NCI-H748 (cell line): ENCODE results near the gene AK1.
A peak's percentile ranks its signal among the peaks of the same experiment; 100 is the strongest.

Source experiments
- DNase-seq: peaks from one replicate; lab custom pipeline; 2025; ENCODE audit not compliant: unreplicated experiment; lab: John Stamatoyannopoulos, UW

The AK1 gene

DNA sequence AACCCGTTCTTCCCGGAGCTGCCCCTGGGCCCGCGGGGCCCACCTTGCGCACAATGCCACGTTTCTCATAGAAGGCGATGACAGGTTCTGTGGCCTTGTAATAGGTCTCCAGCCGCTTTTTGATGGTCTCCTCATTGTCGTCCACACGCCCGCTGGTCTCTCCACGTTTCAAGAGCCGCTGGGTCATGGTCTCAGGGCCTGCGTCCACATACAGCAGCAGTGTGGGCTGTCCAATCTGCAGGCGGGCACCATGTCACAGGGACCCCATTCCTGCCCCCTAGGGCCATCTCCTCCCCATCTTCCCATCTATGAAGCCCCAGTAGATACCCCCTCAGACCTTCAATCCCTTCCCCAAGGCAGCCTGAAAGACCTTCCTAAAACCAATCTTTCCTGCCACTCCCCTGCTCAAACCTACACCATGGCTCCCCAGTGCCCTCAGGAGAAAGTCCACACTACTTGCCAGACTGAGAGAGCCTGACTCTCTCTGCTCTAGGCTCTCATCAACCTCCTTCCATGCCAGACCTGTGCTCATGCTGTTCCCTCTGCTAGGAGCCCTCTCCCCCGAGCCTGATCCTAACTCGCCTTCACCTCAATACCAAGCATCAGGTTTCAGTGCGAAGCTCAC, 9.1 kb downstream of the AK1 start:
- no peak for DNase-seq

DNA sequence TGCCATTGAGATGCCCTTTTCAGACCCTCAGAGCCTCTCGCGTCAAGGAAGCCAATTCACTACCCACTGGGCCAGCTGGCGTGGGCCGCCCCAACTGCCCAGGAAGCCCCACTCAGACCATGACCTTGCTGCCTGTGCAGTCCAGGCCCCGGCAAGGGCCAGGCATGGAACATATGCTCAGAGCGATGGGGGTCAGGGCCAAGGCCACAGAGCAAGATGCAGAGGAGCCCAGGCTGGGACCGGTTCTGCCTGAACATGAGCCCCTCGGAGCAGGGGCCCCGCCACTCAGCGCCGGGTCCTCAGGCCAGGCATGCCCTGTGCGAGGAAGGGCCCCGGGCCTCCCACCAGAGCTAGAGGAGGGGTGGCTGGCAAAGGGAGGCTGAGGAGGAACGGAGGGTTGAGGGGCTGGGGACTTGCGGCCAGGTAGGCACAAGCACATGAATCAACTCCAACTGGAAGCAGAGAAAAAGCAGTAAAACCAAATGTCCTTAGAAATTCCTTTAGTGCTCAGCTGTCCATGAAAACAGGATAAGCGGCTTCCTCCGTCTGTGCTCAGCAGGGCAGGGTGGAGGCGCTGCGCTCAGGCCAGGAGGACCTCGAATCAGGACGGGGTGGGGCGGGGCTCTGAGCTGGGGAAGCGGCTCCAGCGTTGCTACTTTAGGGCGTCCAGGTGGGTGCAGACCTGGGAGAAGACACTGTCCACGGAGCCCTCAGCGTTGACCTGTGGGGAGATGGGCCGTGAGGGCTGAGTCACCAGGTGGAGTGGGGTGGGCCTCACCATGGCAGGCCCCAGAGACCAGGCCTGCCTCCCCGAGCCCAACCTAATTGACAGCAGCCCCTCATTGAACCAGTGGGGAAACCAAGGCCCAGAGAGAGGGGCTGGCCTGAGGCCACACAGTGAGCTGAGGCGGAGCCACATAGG, 9.9 kb downstream of the AK1 start:
- DNase-seq = no peak

DNA sequence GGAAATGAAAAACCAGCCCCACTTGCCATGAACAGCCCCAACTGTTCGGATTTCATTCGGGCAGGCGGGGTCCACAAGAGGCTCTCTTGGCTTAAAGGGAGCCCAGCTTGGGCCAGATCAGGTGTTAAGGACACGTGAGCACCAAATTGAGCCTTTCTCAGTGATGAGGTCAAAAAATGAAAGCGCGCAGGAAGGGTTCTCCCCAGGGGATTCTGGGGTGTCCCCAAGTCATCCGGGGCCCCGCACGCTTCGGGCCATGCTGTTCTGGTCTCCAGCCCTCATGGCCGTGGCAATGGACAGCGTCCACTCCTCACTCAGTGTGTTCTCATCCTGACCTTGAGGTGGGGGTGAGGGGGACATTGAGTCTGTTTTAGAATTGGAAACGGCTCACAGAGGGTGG, 10.9 kb downstream of the AK1 start:
- no peak for DNase-seq

DNA sequence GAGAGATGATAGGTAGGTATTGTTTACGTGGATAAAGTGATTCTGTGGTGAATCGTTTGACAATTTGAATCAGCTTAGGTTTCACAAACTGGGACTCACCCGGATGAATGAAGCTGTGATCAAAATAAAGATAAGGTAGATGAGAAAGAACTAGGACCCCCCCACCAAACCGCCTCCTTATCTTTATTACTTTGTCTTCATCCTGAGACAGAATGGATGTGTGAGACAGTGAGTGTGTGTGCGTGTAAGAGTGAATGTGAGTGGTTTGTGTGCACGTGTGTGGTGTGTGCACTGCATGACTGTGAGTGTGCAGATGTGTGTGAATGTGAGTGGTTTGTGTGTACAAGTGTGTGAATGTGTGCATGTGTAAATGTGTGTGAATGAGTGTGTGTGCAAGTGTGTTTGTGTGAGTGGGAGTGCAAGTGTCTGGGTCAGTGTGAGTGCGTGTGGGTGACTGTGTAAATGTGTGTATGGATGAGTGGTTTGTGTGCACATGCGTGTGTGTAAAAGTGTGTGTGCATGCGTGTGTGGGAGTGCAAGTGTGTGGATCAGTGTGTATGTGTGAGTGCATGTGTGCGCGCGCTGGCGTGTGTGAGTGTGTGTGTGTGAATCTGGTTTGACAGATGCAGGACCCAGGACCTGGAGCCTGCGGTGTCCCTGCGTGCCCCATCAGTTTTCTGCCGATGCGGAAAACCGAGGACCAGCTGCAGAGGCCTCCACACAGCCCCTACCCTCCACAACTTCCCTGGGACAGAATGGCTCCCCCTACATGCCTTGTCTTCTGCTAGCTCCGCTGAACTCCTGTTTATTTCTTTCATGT, 11.6 kb downstream of the AK1 start:
- DNase-seq = no peak

DNA sequence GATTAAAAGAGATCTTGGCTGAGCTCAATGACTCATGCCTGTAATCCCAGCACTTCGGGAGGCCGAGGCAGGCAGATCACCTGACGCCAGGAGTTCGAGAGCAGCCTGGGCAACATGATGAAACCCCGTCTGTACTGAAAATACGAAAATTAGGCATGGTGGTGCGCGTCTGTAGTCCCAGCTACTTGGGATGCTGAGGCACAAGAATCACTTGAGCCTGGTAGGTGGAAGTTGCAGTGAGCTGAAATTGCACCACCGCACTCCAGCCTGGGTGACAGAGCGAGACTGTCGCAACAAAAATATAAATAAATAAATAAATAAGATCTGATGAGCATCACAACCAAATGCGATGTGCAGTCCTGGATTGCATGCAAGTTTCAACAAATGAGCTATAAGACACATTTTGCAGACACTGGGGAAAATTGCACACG, 14.3 kb downstream of the AK1 start:
- DNase-seq = no peak

DNA sequence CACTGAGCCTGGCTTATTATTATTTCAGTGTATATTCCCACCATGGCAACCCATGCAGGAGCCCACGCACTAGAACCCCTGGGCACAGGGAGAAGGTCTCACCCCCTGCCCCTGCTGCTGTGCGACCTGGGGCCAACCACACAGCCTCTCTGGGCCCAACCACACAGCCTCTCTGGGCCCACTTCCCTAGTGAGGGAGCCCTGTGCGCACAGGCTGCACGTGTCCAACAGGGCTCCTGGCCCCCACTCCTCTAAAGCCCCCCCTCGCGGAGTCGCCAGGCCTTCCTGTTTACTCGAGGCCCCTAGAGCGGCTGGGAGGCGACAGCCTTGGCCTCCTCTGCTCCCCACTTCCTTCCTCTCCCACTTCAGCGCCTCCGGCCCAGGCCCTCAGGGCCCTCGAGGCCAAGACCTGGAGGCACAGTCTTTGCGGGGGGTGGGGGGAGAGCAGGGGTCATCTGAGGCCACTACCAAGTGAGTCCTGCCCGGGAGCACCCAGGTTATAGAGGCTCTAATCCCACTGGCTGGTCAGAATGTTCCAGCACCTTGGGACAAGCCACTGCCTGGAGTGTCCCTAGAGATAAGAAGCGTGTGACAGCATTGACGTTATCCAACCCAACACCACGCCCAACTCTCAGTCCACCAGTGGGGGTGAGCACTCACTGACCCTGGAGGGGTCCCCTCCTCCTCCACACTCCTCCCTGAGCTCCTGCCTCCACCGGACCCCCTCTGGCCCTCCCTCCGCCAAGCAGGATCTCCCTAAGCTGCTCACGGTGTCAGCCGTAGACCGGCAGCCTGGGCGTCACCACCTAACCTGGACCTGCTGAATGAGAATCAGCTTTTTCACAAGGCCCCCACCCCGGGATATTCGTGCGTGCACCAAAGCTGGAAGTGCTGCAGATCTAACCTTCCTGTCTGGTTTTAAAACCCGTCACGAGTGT, 15.1 kb downstream of the AK1 start:
- DNase-seq = no peak

DNA sequence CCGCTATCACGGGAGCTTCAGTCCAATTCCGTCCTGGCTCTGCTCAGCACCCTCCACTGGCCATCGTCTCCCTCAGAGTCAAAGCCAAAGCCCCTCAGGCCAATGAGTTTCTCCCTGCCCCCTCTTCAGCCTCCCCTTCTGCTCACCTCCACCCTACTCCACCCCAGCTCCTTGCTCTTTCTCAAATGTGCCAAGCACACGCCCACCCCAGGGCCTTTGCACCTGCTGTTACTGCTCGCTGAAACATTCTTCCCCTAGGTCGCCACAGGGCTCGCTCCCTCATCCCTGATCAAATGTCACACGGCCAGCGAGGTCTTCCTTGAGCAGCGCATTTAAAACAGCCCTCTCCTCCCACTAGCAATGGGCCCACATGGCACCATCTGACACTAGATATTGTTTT, 16.7 kb downstream of the AK1 start:
- DNase-seq = no peak

DNA sequence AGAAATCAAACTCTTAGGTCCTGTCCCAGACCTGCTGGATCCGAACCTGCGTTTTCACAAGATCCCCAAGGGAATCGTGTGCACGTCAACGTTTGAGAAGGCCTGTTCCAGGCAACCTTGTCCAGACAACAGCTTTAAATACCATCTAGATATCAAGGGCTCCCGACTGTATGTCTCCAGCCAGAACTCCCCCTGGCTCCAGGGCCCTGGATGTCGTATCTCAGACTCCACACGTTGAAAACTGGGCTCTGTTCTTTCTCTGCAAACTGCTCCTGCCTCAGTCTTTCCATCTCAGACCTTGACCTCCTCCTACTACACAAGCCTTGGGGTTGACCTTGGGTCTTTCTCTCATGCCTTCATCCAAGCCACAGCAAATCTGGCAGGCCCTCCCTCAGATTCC, 17.2 kb downstream of the AK1 start:
- no peak for DNase-seq

DNA sequence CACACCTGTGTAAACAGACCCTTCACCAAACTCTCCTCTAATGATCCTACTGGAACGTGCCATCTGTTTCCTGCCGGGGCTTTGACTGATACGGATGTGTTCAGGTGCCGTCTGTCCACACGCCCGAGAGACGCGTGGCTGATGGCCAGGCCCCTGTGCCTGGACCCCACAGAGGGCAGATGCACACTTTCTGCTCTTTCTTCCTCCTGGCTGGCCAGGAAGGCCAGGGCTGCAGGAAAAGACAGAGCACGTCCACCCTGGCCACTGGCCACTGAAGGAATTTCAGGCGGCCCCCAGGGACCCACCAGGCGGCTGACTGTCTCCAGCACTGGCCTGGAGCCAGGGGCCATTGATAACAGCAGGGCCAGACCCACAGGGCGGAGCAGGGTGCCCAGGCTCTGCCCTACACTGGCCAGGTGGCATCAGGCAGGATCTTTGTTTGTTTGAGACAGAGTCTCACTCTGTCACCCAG, 19.4 kb downstream of the AK1 start:
- DNase-seq = peak; percentile 81

DNA sequence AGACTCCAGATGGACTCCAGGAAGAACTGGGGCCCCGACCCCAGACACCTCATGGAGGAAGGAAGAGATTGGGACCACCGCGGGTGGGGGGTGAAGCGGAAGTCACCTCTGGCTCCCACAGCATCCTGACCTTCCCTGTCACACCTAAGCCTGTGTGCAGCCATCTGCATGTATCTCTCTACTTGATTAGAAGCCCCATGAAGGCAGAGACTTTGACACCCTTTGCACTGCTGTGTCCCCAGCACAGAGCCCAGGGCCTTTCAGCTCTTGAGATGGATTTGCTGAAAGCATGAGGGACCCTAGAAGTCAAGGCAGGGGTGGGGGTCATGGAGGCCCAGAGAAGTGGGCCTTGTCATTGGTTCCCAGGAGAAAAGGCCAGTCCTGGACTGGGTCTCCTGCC, 20.2 kb downstream of the AK1 start:
- no peak for DNase-seq

DNA sequence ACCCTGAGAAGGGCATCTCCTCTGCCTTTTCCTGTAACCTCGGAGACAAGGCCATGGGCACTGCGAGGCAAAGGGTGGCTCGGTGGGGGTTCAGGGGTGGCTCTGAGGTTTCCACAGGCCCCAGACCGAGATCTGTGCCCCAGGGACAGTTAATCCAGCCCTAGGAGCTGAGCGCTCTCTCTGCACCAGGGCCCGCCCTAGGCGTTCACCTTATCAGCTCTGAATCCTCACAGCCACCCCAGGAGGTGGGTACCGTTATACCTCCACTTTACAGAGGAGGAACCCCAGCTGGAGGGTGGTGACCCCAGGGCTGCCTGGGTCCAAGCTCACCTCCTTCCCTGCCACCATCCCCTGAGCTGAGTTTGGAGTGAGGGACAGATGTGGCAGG, 20.8 kb downstream of the AK1 start:
- no peak for DNase-seq

DNA sequence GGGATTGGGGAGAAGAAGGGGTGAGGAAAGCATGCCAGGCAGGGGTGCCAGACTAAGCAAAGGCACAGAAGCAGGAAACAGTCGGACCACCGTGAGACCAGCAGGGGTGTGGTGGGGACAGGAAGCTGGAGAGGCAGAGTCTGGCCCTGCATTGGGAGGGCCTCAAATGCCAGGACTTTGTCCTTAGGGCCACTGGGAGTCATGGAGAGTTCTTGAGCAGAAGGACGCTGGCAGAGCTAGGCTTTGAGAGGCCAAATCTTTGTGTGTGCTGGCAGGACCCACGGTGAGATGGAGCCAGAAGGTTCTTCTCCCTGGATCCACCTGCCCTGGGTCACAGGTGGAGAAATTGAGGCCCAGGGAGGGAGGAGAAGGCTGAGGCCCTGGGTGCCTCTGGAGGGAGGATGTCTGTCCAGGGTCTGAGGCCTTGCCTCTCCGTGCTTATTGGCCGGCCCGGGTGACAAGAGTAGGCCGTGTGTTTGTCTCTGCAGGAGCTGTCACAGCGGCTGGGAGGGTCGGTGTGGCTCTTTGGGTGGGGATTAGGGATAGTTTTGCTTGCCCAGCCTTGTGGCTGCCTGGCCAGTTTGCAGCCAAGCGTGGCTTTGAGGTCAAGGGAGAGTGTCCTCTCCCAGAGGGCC, 21.3 kb downstream of the AK1 start:
- no peak for DNase-seq

DNA sequence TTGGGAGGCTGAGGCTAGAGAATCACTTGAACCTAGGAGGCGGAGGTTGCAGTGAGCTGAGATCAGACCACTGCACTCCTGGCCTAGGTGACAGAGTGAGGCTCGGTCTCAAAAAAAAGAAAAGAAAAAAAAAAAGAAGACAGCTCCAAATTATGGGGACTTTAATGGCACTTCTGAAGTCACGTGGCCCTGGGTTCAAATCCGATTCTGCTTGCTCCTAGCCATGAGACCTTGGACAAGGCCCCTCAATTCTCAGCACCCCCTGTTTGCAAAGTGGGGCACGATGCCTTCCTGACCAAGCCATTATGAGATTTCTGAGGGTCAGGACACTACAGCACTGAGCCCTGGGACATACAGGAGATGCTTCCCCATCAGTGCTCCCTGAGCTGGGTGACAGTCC, 22.0 kb downstream of the AK1 start:
- DNase-seq = no peak

DNA sequence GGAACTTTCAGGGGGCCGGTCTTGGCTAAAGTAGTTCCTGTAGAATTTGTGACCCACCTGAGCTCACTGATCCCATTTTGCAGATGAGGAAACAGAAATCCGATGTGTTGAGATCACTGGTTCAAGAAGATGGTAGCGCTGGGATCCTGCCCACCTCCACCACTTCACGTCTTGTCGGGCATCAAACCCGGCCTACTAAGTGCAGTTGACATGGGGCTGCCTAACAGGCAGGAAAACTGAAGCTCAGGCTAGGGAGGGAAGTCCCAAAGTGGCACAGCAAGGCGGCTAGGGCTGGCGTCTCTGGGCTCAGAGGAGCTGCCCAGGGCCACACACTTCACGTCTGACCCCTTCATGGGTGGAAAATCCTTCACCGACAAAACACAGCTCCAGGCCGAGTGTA, 22.5 kb downstream of the AK1 start:
- DNase-seq = no peak

DNA sequence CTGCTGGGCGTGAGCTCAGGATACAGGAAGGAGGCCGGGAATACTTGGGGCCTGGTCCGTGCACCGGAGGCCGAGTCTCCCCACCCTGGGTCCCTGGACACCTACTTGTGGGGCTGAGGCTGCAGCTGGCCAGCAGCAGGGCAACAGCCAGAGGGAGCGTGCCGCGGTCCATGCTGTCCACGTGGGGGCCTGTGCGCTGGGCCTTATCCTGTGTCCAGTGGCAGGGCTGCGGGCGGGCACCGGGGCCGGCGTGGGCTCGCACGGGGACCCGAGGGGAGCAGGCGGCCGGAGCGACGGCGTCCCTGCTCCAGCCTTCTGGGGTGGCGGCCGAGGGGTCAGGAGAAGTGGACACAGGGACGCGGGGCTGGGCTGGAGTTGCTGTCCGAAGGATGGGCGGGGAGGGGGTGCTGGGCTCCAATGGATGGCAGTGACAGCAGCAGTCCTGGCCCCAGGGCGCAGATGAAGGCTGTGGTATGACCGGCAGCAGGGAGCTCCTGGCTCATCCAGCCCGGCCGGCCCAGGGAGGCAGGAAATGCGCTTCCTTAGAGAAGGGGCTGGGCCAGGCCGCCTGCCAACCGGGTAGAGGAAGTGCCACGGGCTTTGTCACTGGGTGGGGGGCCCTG, 23.2 kb downstream of the AK1 start, which contains the start of gene ENG:
Gene ENG (minus strand): TSS at position 475 of the 623 bp plus-strand sequence. CDS start 303 bp downstream, at position 172.
- no peak for DNase-seq

DNA sequence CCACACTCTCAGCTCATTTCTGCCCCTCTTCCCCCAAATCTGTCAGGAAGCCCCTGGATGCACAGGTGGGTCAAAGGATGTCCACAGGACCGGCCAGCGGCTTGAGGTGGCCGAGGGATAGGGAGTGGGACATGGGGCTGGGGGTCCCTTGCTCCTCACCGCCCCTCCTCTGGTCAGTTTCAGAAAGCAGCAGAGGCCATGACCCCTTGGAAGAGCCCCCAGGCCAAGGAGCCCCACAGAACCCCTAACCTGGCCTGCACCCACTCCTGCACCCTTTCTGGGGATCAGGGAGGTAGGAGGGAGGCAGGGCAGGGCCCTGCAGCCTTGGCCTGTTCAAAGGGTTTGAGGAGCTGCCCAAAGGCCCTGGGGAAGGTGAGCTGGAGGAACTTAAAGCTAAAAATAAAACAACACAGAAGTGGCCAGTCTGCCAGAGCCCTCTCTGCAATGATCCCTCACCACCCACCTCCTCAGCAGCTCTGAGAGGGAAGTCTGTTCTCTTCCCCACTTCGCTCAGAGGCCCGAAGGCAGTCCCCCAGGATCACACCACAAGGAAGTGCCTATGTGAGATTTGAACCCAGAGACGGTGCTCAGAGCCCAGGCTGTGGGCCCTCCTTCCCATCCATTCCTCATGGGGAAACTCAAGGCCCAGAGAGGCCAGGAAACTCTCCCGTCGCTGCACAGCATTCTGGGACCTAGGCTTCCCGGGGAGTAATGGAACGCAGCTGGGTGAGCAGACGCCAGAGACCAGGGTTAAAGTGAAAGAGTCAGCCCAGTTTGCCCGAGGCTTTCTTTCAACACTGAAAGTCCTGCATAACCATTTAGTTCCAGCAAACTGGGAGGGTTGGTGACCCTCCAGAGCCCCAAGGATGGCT, 23.9 kb downstream of the AK1 start:
- DNase-seq = no peak

DNA sequence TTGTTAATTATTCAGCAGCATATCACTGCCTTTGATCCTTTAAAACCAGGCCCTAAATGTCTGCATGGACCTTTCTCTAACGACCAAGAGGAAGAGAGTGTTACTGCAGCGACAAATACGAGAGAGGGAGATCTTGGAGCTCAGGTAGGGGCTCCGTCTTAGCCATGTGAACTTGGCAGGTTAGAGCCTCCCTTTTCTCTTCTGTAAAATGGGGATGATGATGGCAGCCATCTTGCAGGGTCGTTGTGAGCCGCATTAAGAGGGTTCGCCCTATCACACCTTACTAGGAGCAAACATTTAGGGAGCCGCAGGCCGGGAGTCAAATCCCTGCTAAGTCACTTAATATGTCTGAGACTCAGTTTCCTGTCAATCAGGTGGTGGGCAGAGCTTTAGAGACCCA, 24.6 kb downstream of the AK1 start:
- no peak for DNase-seq

DNA sequence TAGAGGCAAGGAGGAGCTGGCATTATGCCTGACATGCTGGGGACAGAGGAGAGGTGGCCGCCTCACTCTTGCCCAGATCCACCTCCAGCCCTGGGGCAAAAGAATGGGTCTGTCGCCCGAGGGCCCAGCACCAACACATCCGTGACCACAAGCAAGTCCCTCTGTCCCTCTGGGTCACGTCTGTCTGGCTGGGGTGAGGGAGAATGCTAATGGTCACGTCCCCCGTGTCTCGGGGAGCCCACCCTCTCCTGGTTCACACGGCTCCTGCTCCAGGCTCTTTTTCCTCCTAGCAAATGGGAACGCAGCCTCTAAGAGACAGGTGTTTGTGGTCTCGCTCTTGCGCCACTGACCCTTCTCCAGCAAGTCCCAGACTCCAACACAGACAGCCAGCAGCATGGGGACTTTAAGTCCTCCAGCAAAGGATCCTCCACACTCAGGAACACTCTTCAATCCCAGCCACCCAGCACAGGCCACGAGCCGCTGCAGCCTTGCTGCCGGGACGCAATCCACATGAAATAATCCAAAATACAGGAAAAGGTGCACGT, 27.1 kb downstream of the AK1 start:
- DNase-seq = no peak
